CD14-positive monocyte (primary cell): Measurements from ENCODE around the gene EPC1. TPM values are rescaled to one million over a fixed set of nuclear protein-coding genes. Genes with fewer than 3 reads are reported as not detected.

Source experiments
- DNase-seq, 3 donors: peaks; one replicate each; pipeline ENCODE4 v3.0.0-alpha.2; 2011 to 2022
- H2AFZ ChIP-seq: 2 replicates; pipeline ENCODE4 v1.6.0; 2012; ENCODE audit warnings: mild to moderate bottlenecking, low read depth, low read length, inconsistent platforms; ENCODE audit not compliant: insufficient read depth, poor library complexity, severe bottlenecking
- H3K27ac ChIP-seq, 2 donors: 1 replicate in 1 of 2; 2 replicates in 1 of 2; pipeline ENCODE4 v1.5.1; 2012 to 2013; ENCODE audit warnings: low read length in 2 of 2, control low read depth in 1 of 2, inconsistent platforms in 1 of 2, low read depth in 1 of 2, mild to moderate bottlenecking in 1 of 2
- H3K27me3 ChIP-seq, 2 donors: one replicate each; pipeline versions ENCODE4 v1.6.0 to v1.6.1; 2011 to 2013; ENCODE audit warnings: low read length in 2 of 2; ENCODE audit not compliant: control insufficient read depth in 2 of 2, insufficient read depth in 2 of 2
- H3K36me3 ChIP-seq, 2 donors: replicated peaks in 1 of 2; 1 replicate in 1 of 2; 2 replicates in 1 of 2; pipeline versions ENCODE4 v1.5.1 to v1.6.1; 2012 to 2013; ENCODE audit warnings: low read length in 2 of 2, control low read depth in 1 of 2, inconsistent platforms in 1 of 2, mild to moderate bottlenecking in 1 of 2; ENCODE audit not compliant: insufficient read depth in 2 of 2, control insufficient read depth in 1 of 2
- H3K4me1 ChIP-seq, 2 donors: 1 replicate in 1 of 2; 2 replicates in 1 of 2; pipeline versions ENCODE4 v1.5.1 to v1.6.1; 2012 to 2013; ENCODE audit warnings: low read length in 2 of 2, control low read depth in 1 of 2, inconsistent platforms in 1 of 2, mild to moderate bottlenecking in 1 of 2, moderate library complexity in 1 of 2; ENCODE audit not compliant: insufficient read depth in 2 of 2, control insufficient read depth in 1 of 2
- H3K4me2 ChIP-seq: replicated peaks from 2 replicates; pipeline ENCODE3; 2012; ENCODE audit warnings: low read length, moderate library complexity, mild to moderate bottlenecking; ENCODE audit not compliant: poor library complexity, severe bottlenecking; ENCODE audit errors: extremely low read depth
- H3K4me3 ChIP-seq, 3 experiments: fragments of 200-600 bp in 1 of 3; sonication (generic) in 1 of 3; replicated peaks in 1 of 3; 1 replicate in 2 of 3; 2 replicates in 1 of 3; pipeline ENCODE4 v1.5.1; 2011 to 2013; ENCODE audit warnings: low read length in 3 of 3, mild to moderate bottlenecking in 3 of 3, control low read depth in 2 of 3, low read depth in 2 of 3, inconsistent platforms in 1 of 3, moderate library complexity in 1 of 3
- H3K79me2 ChIP-seq: 2 replicates; pipeline ENCODE4 v1.6.0; 2012; ENCODE audit warnings: mild to moderate bottlenecking, control low read depth, inconsistent platforms, low read length, moderate library complexity; ENCODE audit not compliant: insufficient read depth
- H3K9ac ChIP-seq: 2 replicates; pipeline ENCODE4 v1.6.0; 2017; ENCODE audit warnings: low read length, mild to moderate bottlenecking; ENCODE audit not compliant: insufficient read depth, poor library complexity, severe bottlenecking
- H3K9me3 ChIP-seq, 2 donors: replicated peaks in 1 of 2; 1 replicate in 1 of 2; 2 replicates in 1 of 2; pipeline versions ENCODE4 v1.5.1 to v1.6.1; 2012 to 2013; ENCODE audit warnings: low read length in 2 of 2, control low read depth in 1 of 2; ENCODE audit not compliant: control insufficient read depth in 1 of 2, insufficient read depth in 1 of 2
- H4K20me1 ChIP-seq: 2 replicates; pipeline ENCODE4 v1.6.0; 2012; ENCODE audit warnings: mild to moderate bottlenecking, low read length, control low read depth, moderate library complexity; ENCODE audit not compliant: insufficient read depth
- H3K27ac Mint-ChIP-seq, 7 donors: one replicate each; pipeline ENCODE4 v1.8.0; 2020; ENCODE audit warnings: mild to moderate bottlenecking in 7 of 7, mixed read lengths in 7 of 7, moderate library complexity in 6 of 7, inconsistent platforms in 2 of 7
- H3K27me3 Mint-ChIP-seq, 3 donors: one replicate each; pipeline ENCODE4 v1.8.0; 2021 to 2022; ENCODE audit warnings: low read depth in 3 of 3, mild to moderate bottlenecking in 3 of 3, mixed read lengths in 3 of 3, moderate library complexity in 3 of 3, inconsistent platforms in 1 of 3
- H3K36me3 Mint-ChIP-seq, 2 donors: one replicate each; pipeline ENCODE4 v1.8.0; 2020; ENCODE audit warnings: mixed read lengths in 2 of 2, inconsistent platforms in 1 of 2, mild to moderate bottlenecking in 1 of 2
- H3K4me1 Mint-ChIP-seq: one replicate; pipeline ENCODE4 v1.8.0; 2020; ENCODE audit warnings: mild to moderate bottlenecking, mixed read lengths
- H3K4me3 Mint-ChIP-seq, 2 donors: one replicate each; pipeline ENCODE4 v1.8.0; 2020; ENCODE audit warnings: mild to moderate bottlenecking in 2 of 2, mixed read lengths in 2 of 2, moderate library complexity in 1 of 2
- H3K9me3 Mint-ChIP-seq, 7 donors: one replicate each; pipeline ENCODE4 v1.8.0; 2020 to 2022; ENCODE audit warnings: mixed read lengths in 7 of 7, mild to moderate bottlenecking in 6 of 7, moderate library complexity in 6 of 7, inconsistent platforms in 2 of 7
- WGBS: methylation state at CpG from one replicate; pipeline ENCODE4 v1.1.5; 2013; ENCODE audit warnings: missing lambda C conversion rate; ENCODE audit not compliant: insufficient coverage; 5-methylcytosine and 5-hydroxymethylcytosine counted together
- intact Hi-C, 2 donors: fragments of 100-400 bp; cut with micrococcal nuclease; formaldehyde crosslinking; loops; one replicate each; pipeline versions ENCODE4 v1.15.0 to v1.15.1; 2023
- polyA plus RNA-seq, 3 donors: library from polyadenylated mRNA; depleted of rRNA in 1 of 3; unstranded in 2 of 3; stranded (reverse) in 1 of 3; fragments of 300-500 nt in 2 of 3; fragments of >200 nt in 1 of 3; fragmentation: Illumina TruSeq in 2 of 3; gene quantifications; 1 replicate in 2 of 3; 2 replicates in 1 of 3; pipeline ENCODE4 v1.2.3, GENCODE V29; 2012 to 2021
- TF ChIP-seq, protein P1 (sequence below): fragments of 200-600 bp; IDR thresholded peaks from one replicate; pipeline ENCODE4 v1.8.0; 2022; ENCODE audit warnings: antibody characterized with exemption, mild to moderate bottlenecking

The EPC1 gene
- polyA plus RNA-seq, 3 donors: 28.3 to 60.8 (median 31.0) TPM

DNA sequence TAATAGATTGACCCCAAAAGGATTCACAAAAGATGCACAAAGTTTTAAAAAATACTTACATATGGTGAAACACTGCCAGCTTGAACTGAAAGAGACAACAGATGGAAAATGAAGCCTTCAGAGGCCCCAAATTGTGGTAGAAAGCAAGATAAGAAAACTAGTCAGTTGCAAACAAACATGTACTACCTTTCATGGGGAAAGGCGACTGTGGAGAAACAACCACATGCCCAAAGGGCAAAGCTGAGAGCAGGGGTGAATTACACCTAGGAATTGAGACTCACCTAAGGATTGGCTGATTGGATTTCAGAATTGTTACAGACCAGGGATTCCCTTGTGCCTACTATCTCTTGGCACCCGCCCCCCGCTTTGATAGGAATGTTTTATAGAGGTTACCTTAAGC is 13.1 kb downstream of the EPC1 start:
- H3K27me3 Mint-ChIP-seq: peaks cover 0 to 1% (median 0%) of the 10 kb centered on the region in 3 donors

DNA sequence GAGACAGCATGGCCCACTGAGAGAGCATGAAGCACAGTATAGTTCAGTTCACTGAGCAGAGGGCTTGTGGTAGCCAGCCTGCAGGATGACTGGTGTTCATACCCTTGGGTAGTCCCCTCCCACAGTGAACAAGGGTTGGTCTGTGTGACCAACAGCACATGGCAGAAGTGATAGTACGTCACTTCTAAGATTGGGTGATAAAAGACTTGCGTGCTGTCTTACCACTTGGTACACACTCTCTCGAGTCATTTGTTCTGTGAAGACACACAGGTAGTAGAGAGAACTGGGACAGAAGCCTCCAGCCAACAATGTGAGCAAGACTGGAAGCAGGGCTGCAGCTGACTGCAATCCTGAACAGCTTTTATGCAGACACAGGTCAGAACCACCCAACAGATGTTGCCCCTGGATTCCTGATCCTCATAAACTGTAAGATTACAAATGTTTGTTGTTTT is 14.6 kb downstream of the EPC1 start:
- Histone ChIP-seq H3K9me3 (no peaks in the 10 kb centered on the region), H3K4me1 (peaks cover 20 to 33% of the 10 kb centered on the region in 2 donors), H3K4me2 (no peak overlapping the region), H3K27me3 (no peaks in the 10 kb centered on the region), H3K36me3 (no peaks in the 10 kb centered on the region), H4K20me1 (peaks cover 100% of the 10 kb centered on the region), H3K79me2 (peaks cover 100% of the 10 kb centered on the region), H2AFZ (no peak overlapping the region), H3K27ac (peak overlapping the region in 1 of 2 donors; percentile 56), H3K4me3 (no peak overlapping the region), H3K9ac (no peak overlapping the region)
- Mint-ChIP-seq H3K4me1 (peaks cover 63% of the 10 kb centered on the region), H3K27me3 (no peaks in the 10 kb centered on the region), H3K36me3 (peaks cover 15 to 18% of the 10 kb centered on the region in 2 donors), H3K4me3 (no peak overlapping the region), H3K27ac (peak overlapping the region in 6 of 7 donors; percentile 21 to 82 (median 65)), H3K9me3 (peaks cover 0 to 3% (median 0%) of the 10 kb centered on the region in 7 donors)
- TF ChIP-seq, protein P1, sequence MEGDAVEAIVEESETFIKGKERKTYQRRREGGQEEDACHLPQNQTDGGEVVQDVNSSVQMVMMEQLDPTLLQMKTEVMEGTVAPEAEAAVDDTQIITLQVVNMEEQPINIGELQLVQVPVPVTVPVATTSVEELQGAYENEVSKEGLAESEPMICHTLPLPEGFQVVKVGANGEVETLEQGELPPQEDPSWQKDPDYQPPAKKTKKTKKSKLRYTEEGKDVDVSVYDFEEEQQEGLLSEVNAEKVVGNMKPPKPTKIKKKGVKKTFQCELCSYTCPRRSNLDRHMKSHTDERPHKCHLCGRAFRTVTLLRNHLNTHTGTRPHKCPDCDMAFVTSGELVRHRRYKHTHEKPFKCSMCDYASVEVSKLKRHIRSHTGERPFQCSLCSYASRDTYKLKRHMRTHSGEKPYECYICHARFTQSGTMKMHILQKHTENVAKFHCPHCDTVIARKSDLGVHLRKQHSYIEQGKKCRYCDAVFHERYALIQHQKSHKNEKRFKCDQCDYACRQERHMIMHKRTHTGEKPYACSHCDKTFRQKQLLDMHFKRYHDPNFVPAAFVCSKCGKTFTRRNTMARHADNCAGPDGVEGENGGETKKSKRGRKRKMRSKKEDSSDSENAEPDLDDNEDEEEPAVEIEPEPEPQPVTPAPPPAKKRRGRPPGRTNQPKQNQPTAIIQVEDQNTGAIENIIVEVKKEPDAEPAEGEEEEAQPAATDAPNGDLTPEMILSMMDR: no peak
- intact Hi-C loops: no loop called here
- DNase-seq: peak in 2 of 3 donors; percentile 8 to 37
- WGBS: 94% methylated on average over 2 of the region's 3 CpGs

More for the DNA sequence above, 13.1 kb downstream of the EPC1 start:
- H4K20me1 ChIP-seq: peaks cover 100% of the 10 kb centered on the region
- no peak overlapping the region for H3K4me2 ChIP-seq
- Mint-ChIP-seq H3K4me3 (no peak overlapping the region), H3K36me3 (peaks cover 20 to 26% of the 10 kb centered on the region in 2 donors), H3K27ac (peak overlapping the region in 4 of 7 donors; percentile 13 to 61 (median 36)), H3K9me3 (peaks cover 0 to 3% (median 0%) of the 10 kb centered on the region in 7 donors), H3K4me1 (peaks cover 64% of the 10 kb centered on the region)
- H2AFZ ChIP-seq: no peak overlapping the region
- H3K9me3 ChIP-seq: no peaks in the 10 kb centered on the region
- H3K27me3 ChIP-seq: no peaks in the 10 kb centered on the region
- intact Hi-C loops: no loop called here
- H3K27ac ChIP-seq: peak overlapping the region in 1 of 2 donors; percentile 50
- 100% methylated on average over 2 of the region's 3 CpGs for WGBS
- TF ChIP-seq, protein P1: no peak
- no peak overlapping the region for H3K9ac ChIP-seq
- peaks cover 100% of the 10 kb centered on the region for H3K79me2 ChIP-seq
- DNase-seq: no peak
- no peaks in the 10 kb centered on the region for H3K36me3 ChIP-seq
- H3K4me3 ChIP-seq: no peak overlapping the region
- peaks cover 8 to 18% of the 10 kb centered on the region in 2 donors for H3K4me1 ChIP-seq
